H9 (cell line): ENCODE data around the gene NSFL1C. TPM values are rescaled to one million over a fixed set of nuclear protein-coding genes. Genes with fewer than 3 reads are reported as not detected.
"Not testable (repeated sequence)": the region's sequence is repeated elsewhere in the genome, so short reads cannot be mapped to it uniquely, and the experiment has no call there.

Experiments
- DNase-seq: peaks from one replicate; pipeline ENCODE4 v3.0.0-alpha.2; 2017
- H2AFZ ChIP-seq: one replicate; pipeline ENCODE4 v1.6.1; 2013; ENCODE audit warnings: mild to moderate bottlenecking, low read length, control low read depth, moderate library complexity
- H2AK5ac ChIP-seq: 2 replicates; pipeline ENCODE4 v1.6.1; 2013; ENCODE audit warnings: low read length, control low read depth, mixed read lengths; ENCODE audit not compliant: insufficient read length
- H2BK120ac ChIP-seq: one replicate; pipeline ENCODE4 v1.6.1; 2013; ENCODE audit warnings: low read depth, mild to moderate bottlenecking, low read length, control low read depth, inconsistent platforms; ENCODE audit not compliant: poor library complexity, severe bottlenecking
- H2BK12ac ChIP-seq: 2 replicates; pipeline ENCODE4 v1.6.1; 2013; ENCODE audit warnings: low read length, control low read depth, mixed read lengths, low read depth; ENCODE audit not compliant: insufficient read length
- H2BK15ac ChIP-seq: 2 replicates; pipeline ENCODE4 v1.6.1; 2013; ENCODE audit warnings: low read depth, low read length, control low read depth
- H2BK20ac ChIP-seq: one replicate; pipeline ENCODE4 v1.6.1; 2013; ENCODE audit warnings: low read depth, mild to moderate bottlenecking, low read length, control low read depth, inconsistent platforms; ENCODE audit not compliant: poor library complexity, severe bottlenecking
- H2BK5ac ChIP-seq: 2 replicates; pipeline ENCODE4 v1.6.1; 2013; ENCODE audit warnings: low read length, control low read depth, mixed read lengths; ENCODE audit not compliant: insufficient read length
- H3K14ac ChIP-seq: 2 replicates; pipeline ENCODE4 v1.6.1; 2013; ENCODE audit warnings: low read length, control low read depth; ENCODE audit not compliant: insufficient read depth
- H3K18ac ChIP-seq: 2 replicates; pipeline ENCODE4 v1.6.1; 2013; ENCODE audit warnings: low read depth, mild to moderate bottlenecking, mixed read lengths, low read length, control low read depth; ENCODE audit not compliant: insufficient read length
- H3K23ac ChIP-seq: 2 replicates; pipeline ENCODE4 v1.6.1; 2013; ENCODE audit warnings: low read length, control low read depth, mixed read lengths, low read depth; ENCODE audit not compliant: insufficient read length
- H3K23me2 ChIP-seq: 2 replicates; pipeline ENCODE4 v1.6.1; 2013; ENCODE audit warnings: low read depth, mild to moderate bottlenecking, mixed read lengths, low read length, control low read depth; ENCODE audit not compliant: insufficient read length, poor library complexity, severe bottlenecking
- H3K27ac ChIP-seq: 2 replicates; pipeline ENCODE4 v1.5.1; 2013; ENCODE audit warnings: low read length, control low read depth, mixed read lengths, low read depth; ENCODE audit not compliant: insufficient read length
- H3K27me3 ChIP-seq: 2 replicates; pipeline ENCODE4 v1.6.1; 2013; ENCODE audit warnings: low read length, control low read depth, inconsistent platforms; ENCODE audit not compliant: insufficient read depth
- H3K4ac ChIP-seq: 2 replicates; pipeline ENCODE4 v1.6.1; 2013; ENCODE audit warnings: low read depth, mild to moderate bottlenecking, control low read depth, inconsistent platforms, low read length, moderate library complexity
- H3K4me1 ChIP-seq: 2 replicates; pipeline ENCODE4 v1.6.1; 2013; ENCODE audit warnings: low read length, control low read depth, inconsistent platforms; ENCODE audit not compliant: insufficient read depth
- H3K4me2 ChIP-seq: 2 replicates; pipeline ENCODE4 v1.6.1; 2013; ENCODE audit warnings: low read length, control low read depth, mixed read lengths; ENCODE audit not compliant: insufficient read length, insufficient read depth
- H3K56ac ChIP-seq: 2 replicates; pipeline ENCODE4 v1.6.1; 2013; ENCODE audit warnings: low read depth, mild to moderate bottlenecking, mixed read lengths, low read length, control low read depth; ENCODE audit not compliant: insufficient read length
- H3K79me1 ChIP-seq: 2 replicates; pipeline ENCODE4 v1.6.1; 2013; ENCODE audit warnings: low read depth, mild to moderate bottlenecking, moderate library complexity, low read length, control low read depth, inconsistent platforms; ENCODE audit not compliant: insufficient read depth, poor library complexity, severe bottlenecking
- H3K79me2 ChIP-seq: 2 replicates; pipeline ENCODE4 v1.6.1; 2013; ENCODE audit warnings: low read length, control low read depth, inconsistent platforms; ENCODE audit not compliant: insufficient read depth
- H3K9ac ChIP-seq: 2 replicates; pipeline ENCODE4 v1.6.1; 2013; ENCODE audit warnings: low read length, control low read depth, mixed read lengths; ENCODE audit not compliant: insufficient read length; ENCODE audit errors: extremely low read depth
- H3K9me3 ChIP-seq: one replicate; pipeline ENCODE4 v1.6.1; 2013; ENCODE audit warnings: low read depth, low read length, inconsistent platforms; ENCODE audit not compliant: control insufficient read depth
- H3T11ph ChIP-seq: one replicate; pipeline ENCODE4 v1.6.1; 2013; ENCODE audit warnings: mild to moderate bottlenecking, low read length, control low read depth, inconsistent platforms
- H4K20me1 ChIP-seq: one replicate; pipeline ENCODE4 v1.6.1; 2013; ENCODE audit not compliant: control insufficient read depth, insufficient read length, insufficient read depth
- H4K5ac ChIP-seq: 2 replicates; pipeline ENCODE4 v1.6.1; 2013; ENCODE audit warnings: low read depth, mild to moderate bottlenecking, mixed read lengths, low read length, control low read depth; ENCODE audit not compliant: insufficient read length
- H4K8ac ChIP-seq: replicated peaks from 2 replicates; pipeline ENCODE4 v1.6.1; 2013; ENCODE audit warnings: low read length, control low read depth, mixed read lengths, low read depth; ENCODE audit not compliant: insufficient read length
- H4K91ac ChIP-seq: 2 replicates; pipeline ENCODE4 v1.6.1; 2013; ENCODE audit warnings: low read depth, mild to moderate bottlenecking, moderate library complexity, mixed read lengths, low read length, control low read depth; ENCODE audit not compliant: insufficient read length
- H3K27ac Mint-ChIP-seq, 3 experiments: 2 replicates in 2 of 3; 3 replicates in 1 of 3; pipeline ENCODE4 v1.8.0; 2020 to 2021; ENCODE audit warnings: mixed read lengths in 3 of 3, mild to moderate bottlenecking in 1 of 3, moderate library complexity in 1 of 3
- H3K27me3 Mint-ChIP-seq: 2 replicates; pipeline ENCODE4 v1.8.0; 2021; ENCODE audit warnings: low read depth, mild to moderate bottlenecking, moderate library complexity, mixed read lengths
- H3K36me3 Mint-ChIP-seq, 3 experiments: 2 replicates in 2 of 3; 3 replicates in 1 of 3; pipeline ENCODE4 v1.8.0; 2020 to 2021; ENCODE audit warnings: low read depth in 3 of 3, mixed read lengths in 3 of 3; ENCODE audit not compliant: insufficient read depth in 1 of 3
- H3K4me1 Mint-ChIP-seq, 2 experiments: 2 replicates each; pipeline ENCODE4 v1.8.0; 2020; ENCODE audit warnings: mixed read lengths in 2 of 2
- H3K4me3 Mint-ChIP-seq, 2 experiments: 2 replicates in 1 of 2; 3 replicates in 1 of 2; pipeline ENCODE4 v1.8.0; 2020 to 2021; ENCODE audit warnings: mild to moderate bottlenecking in 2 of 2, mixed read lengths in 2 of 2, moderate library complexity in 1 of 2
- H3K9me3 Mint-ChIP-seq, 2 experiments: 2 replicates in 1 of 2; 3 replicates in 1 of 2; pipeline ENCODE4 v1.8.0; 2020; ENCODE audit warnings: mild to moderate bottlenecking in 2 of 2, mixed read lengths in 2 of 2, moderate library complexity in 1 of 2
- WGBS: extraction: QIAGEN DNeasy Blood & Tissue Kit; methylation state at CpG from one replicate; pipeline ENCODE4 v1.1.7; 2013; ENCODE audit warnings: missing lambda C conversion rate, low lambda C conversion rate, mixed read lengths; ENCODE audit not compliant: insufficient read length; ENCODE audit errors: extremely low coverage; 5-methylcytosine and 5-hydroxymethylcytosine counted together
- total RNA-seq: library from RNA; stranded (reverse); gene quantifications from 2 replicates; pipeline ENCODE4 v1.2.1, GENCODE V29; 2021
- TF ChIP-seq, protein P1 (sequence below): fragments of 200-600 bp; sonication (generic); conservative IDR thresholded peaks from 3 replicates; pipeline ENCODE4 v1.8.0; 2021; ENCODE audit warnings: antibody characterized with exemption, mild to moderate bottlenecking

The NSFL1C gene
- total RNA-seq, 1 experiment from 2014 or later, result 81.8 TPM

DNA sequence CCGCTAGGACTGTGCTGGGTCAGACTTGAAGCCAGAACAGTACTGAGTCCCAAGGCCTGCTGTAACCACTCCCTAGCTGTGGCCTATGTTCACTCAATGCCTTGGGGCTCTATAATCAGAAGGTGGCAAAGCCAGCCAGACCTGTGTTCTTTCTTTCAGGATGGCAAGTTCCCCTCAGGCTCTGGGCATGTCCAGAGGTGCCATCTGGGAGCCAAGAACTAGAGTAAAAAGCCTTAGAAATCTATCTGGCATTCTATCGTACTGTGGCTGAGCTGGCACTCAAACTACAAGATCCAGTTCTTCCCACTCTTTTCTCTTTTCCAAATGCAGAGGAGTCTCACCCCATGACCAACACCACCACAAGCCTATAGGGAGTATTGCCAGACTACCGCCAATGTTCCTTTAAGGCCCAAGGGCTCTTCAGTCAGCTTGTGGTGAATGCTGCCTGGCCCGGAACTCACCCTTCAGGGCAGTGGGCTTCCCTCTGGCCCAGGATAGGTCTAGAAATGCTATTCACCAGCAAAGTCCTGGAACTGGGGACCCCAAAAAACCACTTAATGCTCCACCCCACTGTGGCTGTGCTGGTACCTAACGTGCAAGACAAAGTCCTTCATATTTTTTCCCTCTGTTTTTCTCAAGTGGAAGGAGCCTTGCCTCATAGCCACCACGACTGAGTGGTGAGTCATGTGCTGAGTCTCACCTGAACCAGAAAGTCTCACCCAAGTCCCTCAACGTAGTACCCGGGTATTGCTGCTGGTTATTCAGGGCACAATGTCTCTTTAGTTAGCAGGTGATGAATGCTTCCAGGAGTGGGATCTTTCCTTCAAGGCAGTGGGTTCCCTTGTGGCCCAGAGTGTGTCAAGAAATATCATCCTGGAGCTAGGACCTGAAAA, 33.1 kb upstream of the NSFL1C start:
- Mint-ChIP-seq H3K27ac (peak overlapping the region in 1 of 3 experiments; percentile 65; a peak in 3 of 7 replicates), H3K4me1 (peaks cover 13 to 19% of the 10 kb centered on the region in 2 experiments), H3K9me3 (peaks cover 11 to 12% of the 10 kb centered on the region in 2 experiments), H3K36me3 (peaks cover 2 to 12% (median 3%) of the 10 kb centered on the region in 3 experiments; a peak in 3 of 7 replicates), H3K4me3 (no peak overlapping the region), H3K27me3 (peaks cover 28% of the 10 kb centered on the region)
- Histone ChIP-seq H2AK5ac (peak overlapping the region; percentile 76), H3K27me3 (no peaks in the 10 kb centered on the region), H3K56ac (no peak overlapping the region), H3K23me2 (no peaks in the 10 kb centered on the region), H4K8ac (no peak overlapping the region), H2BK12ac (peak overlapping the region; percentile 3), H3K27ac (no peak overlapping the region), H4K5ac (peak overlapping the region; percentile 33), H3T11ph (peak overlapping the region; percentile 91), H3K4ac (no peak overlapping the region; the same call in none of the 2 replicates), H4K20me1 (no peaks in the 10 kb centered on the region), H3K9me3 (no peaks in the 10 kb centered on the region), H3K4me1 (no peaks in the 10 kb centered on the region), H2BK120ac (peak overlapping the region; percentile 98), H3K14ac (peak overlapping the region; percentile 90), H2BK5ac (peak overlapping the region; percentile 42), H3K23ac (no peak overlapping the region), H3K4me2 (no peak overlapping the region), H3K9ac (no peak overlapping the region), H3K79me2 (no peaks in the 10 kb centered on the region), H4K91ac (peak overlapping the region; percentile 70), H2BK20ac (peak overlapping the region; percentile 83), H3K18ac (peak overlapping the region; percentile 92), H3K79me1 (no peaks in the 10 kb centered on the region), H2AFZ (no peak overlapping the region), H2BK15ac (no peak overlapping the region)
- TF ChIP-seq, protein P1, sequence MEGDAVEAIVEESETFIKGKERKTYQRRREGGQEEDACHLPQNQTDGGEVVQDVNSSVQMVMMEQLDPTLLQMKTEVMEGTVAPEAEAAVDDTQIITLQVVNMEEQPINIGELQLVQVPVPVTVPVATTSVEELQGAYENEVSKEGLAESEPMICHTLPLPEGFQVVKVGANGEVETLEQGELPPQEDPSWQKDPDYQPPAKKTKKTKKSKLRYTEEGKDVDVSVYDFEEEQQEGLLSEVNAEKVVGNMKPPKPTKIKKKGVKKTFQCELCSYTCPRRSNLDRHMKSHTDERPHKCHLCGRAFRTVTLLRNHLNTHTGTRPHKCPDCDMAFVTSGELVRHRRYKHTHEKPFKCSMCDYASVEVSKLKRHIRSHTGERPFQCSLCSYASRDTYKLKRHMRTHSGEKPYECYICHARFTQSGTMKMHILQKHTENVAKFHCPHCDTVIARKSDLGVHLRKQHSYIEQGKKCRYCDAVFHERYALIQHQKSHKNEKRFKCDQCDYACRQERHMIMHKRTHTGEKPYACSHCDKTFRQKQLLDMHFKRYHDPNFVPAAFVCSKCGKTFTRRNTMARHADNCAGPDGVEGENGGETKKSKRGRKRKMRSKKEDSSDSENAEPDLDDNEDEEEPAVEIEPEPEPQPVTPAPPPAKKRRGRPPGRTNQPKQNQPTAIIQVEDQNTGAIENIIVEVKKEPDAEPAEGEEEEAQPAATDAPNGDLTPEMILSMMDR, result no peak
- DNase-seq, result no peak
- WGBS, result no CpG with 5 or more reads among the region's 8 CpGs

DNA sequence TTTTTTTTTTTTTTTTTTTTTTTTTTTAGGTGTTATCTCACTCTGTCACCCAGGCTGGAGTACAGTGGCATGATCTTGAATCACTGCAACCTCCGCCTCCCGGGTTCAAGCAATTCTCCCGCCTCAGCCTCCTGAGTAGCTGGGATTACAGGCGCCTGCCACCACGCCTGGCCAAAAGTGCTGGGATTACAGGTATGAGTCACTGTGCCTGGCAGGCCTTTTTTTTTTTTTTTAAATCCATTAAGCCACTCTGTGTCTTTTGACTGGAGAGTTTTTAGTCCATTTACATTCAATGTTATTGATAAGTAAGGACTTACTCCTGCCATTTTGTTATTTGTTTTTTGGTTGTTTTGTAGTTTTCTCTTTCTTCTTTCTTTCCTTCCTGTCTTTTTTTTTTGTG, 30.7 kb upstream of the NSFL1C start:
- not testable (repeated sequence) for H2BK120ac ChIP-seq, H2AFZ ChIP-seq, H4K91ac ChIP-seq, H3K79me1 ChIP-seq, H3K4me1 ChIP-seq, H3K4ac ChIP-seq, H3K56ac ChIP-seq, H4K5ac ChIP-seq, H2AK5ac ChIP-seq, H2BK20ac ChIP-seq, H4K20me1 ChIP-seq, H3K9ac ChIP-seq, H3K14ac ChIP-seq, H3K9me3 ChIP-seq, H2BK15ac ChIP-seq, H3K27me3 ChIP-seq, H3K27ac Mint-ChIP-seq, H4K8ac ChIP-seq, H3K23ac ChIP-seq, H3K27ac ChIP-seq, H3K4me3 Mint-ChIP-seq, H3K18ac ChIP-seq, H2BK12ac ChIP-seq, DNase-seq, H3K4me2 ChIP-seq, H3K23me2 ChIP-seq, H3T11ph ChIP-seq, H3K36me3 Mint-ChIP-seq, H2BK5ac ChIP-seq, H3K9me3 Mint-ChIP-seq, H3K79me2 ChIP-seq
- no CpG with 5 or more reads among the region's 5 CpGs for WGBS
- Mint-ChIP-seq H3K4me1 (peaks cover 13 to 19% of the 10 kb centered on the region in 2 experiments), H3K27me3 (peaks cover 31% of the 10 kb centered on the region)
